Measurements from ENCODE around the gene GPRC6A.

GPRC6A gene

GRCh38 chr6:116745176-116745575 lies 83.7 kb downstream of the GPRC6A start:
- Histone ChIP-seq H3K4me1 (ENCODE audit: insufficient read depth, low read length) (no peaks in the 10 kb centered on the region), H3K4me3 (ENCODE audit: low read length) (no peak overlapping the region), H3K9ac (ENCODE audit: low read depth, low read length) (no peak overlapping the region), H3K36me3 (ENCODE audit: insufficient read depth, low read depth, low read length) (no peaks in the 10 kb centered on the region), H3K27ac (ENCODE audit: low read length) (no peak overlapping the region), H3K27me3 (ENCODE audit: insufficient read depth, low read length) (no peaks in the 10 kb centered on the region), H3K9me3 (ENCODE audit: insufficient read depth, low read depth, low read length) (no peaks in the 10 kb centered on the region)

Measured in iPS-20b (cell line).